HG03066 (cell line): ENCODE data around the gene PTPRQ.

Experiments used
- ATAC-seq: cut with Tn5 transposase; IDR thresholded peaks from one replicate; pipeline ENCODE4 v1.9.1; 2021; ENCODE audit warnings: low read depth; ENCODE audit not compliant: unreplicated experiment

PTPRQ gene, protein sequence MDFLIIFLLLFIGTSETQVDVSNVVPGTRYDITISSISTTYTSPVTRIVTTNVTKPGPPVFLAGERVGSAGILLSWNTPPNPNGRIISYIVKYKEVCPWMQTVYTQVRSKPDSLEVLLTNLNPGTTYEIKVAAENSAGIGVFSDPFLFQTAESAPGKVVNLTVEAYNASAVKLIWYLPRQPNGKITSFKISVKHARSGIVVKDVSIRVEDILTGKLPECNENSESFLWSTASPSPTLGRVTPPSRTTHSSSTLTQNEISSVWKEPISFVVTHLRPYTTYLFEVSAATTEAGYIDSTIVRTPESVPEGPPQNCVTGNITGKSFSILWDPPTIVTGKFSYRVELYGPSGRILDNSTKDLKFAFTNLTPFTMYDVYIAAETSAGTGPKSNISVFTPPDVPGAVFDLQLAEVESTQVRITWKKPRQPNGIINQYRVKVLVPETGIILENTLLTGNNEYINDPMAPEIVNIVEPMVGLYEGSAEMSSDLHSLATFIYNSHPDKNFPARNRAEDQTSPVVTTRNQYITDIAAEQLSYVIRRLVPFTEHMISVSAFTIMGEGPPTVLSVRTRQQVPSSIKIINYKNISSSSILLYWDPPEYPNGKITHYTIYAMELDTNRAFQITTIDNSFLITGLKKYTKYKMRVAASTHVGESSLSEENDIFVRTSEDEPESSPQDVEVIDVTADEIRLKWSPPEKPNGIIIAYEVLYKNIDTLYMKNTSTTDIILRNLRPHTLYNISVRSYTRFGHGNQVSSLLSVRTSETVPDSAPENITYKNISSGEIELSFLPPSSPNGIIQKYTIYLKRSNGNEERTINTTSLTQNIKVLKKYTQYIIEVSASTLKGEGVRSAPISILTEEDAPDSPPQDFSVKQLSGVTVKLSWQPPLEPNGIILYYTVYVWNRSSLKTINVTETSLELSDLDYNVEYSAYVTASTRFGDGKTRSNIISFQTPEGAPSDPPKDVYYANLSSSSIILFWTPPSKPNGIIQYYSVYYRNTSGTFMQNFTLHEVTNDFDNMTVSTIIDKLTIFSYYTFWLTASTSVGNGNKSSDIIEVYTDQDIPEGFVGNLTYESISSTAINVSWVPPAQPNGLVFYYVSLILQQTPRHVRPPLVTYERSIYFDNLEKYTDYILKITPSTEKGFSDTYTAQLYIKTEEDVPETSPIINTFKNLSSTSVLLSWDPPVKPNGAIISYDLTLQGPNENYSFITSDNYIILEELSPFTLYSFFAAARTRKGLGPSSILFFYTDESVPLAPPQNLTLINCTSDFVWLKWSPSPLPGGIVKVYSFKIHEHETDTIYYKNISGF (N-terminal part only)

DNA sequence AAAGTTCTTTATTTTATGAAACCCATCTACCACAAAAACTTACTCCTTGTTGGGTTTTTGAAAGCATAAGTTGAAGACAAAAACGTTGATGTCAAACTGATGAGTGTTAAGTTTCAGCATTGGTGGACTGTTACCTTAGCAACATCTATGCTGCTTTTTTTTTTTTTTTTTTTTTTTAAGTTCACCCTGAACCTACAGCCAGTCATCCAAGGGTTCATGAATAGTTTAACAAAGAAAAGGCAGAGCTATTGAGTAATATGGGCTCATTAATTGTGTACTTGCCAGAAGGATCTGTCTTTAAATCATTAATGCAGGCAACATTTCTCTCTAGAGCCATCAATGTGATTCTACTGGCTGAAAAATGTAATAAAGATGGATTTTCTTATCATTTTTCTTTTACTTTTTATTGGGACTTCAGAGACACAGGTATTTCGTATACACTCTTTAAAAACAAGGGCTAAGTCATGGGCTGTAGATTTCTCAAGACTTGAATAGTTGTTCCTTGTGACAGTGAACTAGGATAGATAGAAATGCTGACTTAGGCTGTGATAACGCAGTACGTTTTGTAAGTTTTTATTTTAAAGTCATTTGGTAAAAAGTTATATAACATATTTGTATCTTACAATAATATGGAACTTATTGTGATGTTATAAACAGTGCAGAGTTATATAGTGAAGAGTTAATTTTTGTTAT lies at the start of gene PTPRQ:
Gene PTPRQ (plus strand): TSS at position 262 of the 693 bp plus-strand sequence. CDS start 111 bp downstream, at position 373.
- no peak for ATAC-seq

DNA sequence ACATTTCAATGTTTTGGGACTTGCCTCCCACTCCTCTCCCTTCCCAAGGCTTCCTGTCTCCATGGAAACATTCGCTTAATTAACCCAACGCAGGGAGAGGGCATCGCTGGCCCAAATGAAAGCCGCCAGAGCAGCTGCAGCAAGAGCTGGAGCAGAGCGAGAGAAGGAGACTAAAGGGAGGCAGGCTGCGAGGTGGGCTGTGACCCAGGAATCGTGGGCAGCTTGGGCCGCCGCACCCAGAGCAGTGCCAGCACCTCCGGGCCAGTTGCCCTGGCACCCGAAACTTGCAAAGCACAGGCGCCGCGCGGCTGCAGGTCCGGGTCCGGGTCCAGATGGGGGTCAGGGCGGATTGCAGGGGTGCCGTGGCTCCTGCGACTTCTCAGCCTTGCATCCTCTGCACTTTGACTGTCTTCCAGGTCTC lies 43.5 kb upstream of the PTPRQ start:
- no peak for ATAC-seq

DNA sequence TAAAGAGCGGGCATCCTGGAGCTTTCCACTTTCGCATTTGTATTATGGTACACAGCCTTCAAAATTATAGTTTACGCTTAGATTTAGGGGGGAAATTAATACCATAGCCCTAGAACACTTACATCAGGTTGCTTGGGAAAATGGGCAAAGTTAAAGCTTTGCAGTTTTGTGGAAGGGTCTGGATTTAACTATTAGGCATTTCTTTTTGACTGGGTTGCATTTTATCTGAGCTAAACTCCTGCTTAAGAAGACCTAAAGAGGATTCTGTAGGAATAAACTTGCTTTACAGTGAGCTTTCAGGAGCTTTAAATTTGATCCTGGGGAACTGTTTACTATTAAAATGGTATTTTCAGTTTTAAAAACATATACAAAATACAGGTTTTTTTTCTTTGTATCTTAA lies 42.8 kb upstream of the PTPRQ start:
- ATAC-seq, result no peak

DNA sequence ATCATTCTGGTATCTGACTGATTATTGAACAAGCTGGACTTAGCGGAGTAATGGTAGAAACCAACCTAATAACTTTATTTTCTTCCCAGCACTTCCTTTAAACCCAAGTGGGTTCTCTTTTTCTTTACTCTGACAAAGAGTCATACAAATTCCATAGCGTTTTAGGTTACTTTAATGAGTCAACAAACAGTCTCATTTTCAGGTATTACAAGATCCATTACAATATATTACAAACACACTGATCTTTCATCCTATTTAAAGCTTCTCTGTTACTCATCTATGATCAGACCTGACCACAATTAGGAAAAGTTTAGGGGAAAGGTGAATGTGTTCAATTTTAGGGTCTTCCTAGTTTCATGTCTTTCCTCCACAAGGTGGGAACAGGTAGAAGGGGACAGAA lies 39.4 kb upstream of the PTPRQ start:
- ATAC-seq, result no peak

DNA sequence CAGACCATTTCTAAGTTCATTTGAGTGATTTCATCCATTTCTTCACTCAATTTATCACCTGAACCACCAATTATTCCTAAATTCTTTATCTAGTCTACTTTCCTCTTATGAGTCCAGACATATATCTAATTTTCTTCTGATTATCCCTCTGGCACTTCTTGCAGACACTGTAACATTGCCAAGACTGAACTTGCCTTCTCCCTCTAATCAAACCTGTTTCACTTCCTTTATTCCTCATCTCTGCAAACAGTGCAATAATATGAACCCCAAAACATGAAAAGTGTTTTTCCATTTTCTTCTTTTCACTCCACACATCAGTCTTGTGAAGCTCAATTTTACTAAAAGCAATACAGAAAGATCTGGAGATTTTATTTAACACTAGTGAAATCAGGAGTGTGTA lies 37.8 kb upstream of the PTPRQ start:
- no peak for ATAC-seq

DNA sequence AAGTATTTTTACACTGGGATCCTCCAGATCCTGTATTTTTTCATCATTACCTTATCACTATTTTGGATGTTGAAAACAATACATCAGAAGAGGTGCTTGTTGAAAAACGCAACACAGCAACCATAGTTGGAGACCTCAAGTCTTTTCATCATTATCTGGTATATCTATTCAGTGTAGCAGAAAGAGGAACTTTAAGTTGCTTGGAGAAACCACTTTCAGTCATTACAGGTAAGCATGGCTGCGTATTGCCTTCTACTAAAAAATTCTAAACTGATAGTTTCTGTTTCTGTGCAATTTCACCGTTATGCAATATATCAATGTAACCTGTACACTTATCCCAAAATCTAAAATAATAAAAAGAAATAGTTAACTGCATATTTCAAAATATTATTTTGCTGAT lies 32.2 kb upstream of the PTPRQ start:
- no peak for ATAC-seq

DNA sequence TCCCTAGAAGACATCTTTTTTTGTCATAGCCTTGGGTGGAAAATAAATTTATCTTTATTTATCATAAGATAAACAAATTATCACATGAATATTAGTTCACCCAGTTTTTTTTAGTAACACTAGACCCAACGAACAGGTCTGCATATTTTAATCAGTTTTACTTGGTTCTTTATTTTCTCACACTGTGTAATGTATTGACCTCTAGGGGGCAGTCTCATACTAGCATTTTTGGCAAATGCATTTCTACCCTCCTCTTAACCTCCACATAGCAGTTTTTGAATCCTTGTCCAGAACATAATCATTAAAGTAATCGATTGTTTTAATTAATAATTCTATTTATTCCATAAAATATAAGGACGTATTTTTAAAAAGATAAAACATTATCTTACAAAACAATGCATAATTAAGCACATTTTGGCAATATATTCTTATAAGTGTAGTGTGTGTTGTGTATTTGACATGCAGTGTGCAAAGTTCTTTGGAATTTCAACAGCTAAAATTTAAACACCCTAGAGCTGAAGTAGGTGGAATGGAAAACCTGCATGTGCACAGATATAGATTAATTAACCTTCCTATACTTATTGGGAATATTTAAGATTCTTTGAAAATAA lies 31.6 kb upstream of the PTPRQ start:
- ATAC-seq, result peak; percentile 77

DNA sequence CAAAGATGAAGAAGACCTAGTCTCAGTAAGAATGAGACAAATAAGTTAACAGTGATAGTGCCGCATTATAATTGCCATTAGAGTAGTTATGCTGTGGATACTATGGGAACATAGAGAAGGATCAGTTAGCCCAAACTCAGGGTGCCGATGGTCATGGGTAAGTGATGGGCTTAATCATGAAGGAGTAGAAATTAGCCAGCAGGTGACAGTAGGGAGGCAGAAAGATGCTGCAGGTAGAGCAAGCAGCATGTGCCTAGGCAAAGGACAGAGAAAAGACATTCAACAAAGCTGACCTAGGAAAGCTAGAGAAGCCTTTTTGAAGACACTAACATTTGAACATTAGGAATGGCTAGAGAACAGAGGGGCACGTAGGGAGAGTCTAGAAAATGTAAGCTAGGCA lies 30.6 kb upstream of the PTPRQ start:
- ATAC-seq, result no peak

DNA sequence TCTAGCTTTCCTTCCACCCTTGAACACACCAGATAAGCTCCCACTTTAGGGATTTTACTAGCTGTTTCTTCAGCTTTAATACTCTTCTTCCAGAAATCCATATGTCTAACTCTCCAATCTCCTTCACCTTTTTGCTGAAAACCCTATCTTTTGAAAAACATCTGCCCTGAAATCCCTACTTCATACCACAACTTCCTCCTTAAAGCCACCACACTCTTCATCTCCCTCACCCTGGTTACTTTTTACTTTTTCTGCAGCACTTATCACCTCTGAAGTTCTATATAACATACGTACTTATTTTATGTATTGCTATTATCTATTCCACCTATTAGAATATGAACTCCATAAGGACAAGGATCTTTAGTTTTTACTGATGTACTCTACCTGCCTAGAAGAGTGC lies 28.6 kb upstream of the PTPRQ start:
- ATAC-seq, result no peak

DNA sequence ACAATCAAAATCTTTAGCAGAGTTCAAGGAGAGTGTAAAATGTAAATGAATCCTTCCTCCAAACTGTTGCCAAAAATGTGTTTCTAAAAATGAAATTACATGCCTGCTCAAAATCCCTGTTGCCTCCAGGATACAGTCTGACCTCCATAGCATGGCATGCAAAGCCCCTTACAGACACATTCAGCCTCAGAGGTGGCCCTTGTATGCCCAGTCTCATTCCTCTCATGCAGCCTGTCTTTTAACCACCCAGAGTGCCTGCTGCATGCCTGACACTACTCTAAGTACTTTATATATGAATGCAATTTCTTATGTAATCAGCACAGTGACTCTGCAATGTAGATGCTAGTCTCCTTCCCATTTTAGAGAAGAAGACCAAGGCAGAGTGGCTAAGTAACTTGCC lies 24.4 kb upstream of the PTPRQ start:
- ATAC-seq, result no peak

DNA sequence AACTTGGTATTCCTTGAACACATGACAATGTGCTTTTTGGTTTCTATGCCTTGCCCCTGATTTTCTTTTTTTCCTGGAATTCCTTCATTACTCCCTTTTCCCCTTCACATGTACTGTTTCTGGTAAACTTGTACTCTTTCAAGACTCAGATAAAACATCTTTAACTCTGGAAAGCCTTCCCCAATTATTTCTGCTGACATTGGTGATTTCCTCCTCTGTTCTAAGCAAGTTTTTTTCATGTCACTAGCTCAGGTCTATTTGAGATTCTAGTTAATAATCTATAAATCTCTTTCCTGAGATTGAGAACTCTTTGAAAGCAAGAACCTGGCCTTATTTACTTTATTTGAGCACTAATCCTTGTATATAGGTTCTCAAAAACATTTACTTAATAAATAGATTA lies 24.0 kb upstream of the PTPRQ start:
- ATAC-seq, result no peak

DNA sequence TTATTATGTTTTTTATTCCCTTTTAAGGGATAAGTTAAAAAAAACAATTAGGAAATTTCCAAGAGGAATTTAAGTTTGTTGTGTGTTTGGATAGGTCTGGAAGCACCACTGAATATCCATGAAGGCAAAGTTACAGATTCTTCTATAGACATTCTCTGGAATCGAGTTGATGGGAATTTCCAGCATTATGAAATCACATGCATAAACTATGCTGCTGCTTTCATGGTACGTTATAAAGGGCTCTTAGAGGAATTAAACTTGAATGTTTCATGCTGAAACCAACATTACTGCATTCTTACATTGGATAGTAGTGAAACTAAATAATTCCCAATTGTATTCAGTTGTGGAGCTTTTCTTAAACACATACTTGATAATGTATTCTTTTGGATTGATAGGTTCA lies 21.5 kb upstream of the PTPRQ start:
- no peak for ATAC-seq

DNA sequence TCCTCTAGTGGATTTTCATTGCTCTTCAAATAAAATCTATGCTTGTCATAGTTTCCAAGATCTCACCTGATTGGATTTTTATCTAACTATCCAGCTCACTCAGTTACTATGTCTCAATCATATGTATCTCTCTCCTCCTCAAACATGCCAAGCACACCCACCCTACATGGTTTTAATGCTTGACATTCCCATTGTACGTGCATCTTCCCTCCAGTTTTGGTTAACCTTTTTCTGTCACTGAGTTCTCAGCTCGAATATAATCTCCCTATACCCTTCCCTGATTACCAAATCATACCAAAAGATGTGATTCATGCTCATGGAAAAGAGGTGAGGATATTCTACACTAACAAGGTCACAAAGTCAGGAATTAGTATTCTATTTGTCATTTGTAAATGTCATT lies 12.0 kb upstream of the PTPRQ start:
- ATAC-seq, result no peak

DNA sequence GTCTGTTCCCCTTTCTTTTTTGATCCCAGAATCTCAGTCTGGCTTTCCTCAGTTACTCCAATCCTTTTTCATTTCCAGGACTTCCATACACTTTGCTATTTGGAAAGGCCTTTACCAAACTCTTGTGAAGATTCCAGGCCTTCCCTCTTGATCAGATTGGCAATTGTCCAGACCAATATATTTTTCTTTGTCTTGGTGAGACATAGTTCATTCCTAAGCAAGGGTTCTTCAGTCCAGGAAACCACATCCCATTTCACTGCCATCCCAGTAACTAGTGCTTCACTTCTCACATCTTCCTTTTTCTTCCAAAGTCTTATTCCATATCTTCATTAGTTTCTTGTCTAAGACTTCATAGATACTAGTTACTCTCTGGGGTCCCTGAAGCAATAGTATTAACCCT lies 2.1 kb upstream of the PTPRQ start:
- no peak for ATAC-seq

DNA sequence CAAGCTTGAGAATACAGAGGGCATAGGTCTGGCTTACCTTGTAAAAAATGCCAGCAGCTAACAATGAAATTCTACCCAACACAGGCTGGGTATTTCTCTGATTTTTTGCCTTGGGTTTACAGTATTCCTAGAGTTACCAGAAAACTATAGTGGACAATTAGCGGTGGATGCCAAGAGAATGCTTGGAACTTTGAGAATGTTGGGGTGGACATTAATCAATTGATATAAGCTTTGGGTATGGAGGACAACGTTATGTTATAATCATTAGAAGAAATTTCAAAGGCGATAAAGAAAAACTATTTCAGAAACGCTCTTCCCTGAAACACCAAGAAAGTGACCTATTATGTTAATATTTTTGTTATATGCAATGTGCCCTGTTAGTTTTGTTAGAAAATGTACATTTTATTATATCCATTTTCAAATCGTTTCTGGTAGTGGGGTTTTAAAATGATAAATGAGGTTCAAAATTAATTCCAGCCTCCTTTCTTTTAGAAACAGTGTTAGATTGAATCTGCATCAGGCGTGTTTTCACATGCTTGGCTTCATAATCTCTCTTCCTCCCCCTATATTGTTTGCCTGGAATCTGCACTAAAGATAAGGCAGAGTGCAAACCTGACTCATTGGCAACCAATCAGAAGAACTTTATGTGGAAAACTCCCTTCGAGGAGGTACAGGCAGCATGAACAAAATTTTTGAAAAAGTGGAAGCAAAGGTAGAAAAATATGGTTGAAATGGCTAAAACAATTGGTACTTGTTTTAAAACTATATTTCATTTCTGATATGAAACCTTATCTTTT lies 1.4 kb upstream of the PTPRQ start:
- ATAC-seq, result no peak

DNA sequence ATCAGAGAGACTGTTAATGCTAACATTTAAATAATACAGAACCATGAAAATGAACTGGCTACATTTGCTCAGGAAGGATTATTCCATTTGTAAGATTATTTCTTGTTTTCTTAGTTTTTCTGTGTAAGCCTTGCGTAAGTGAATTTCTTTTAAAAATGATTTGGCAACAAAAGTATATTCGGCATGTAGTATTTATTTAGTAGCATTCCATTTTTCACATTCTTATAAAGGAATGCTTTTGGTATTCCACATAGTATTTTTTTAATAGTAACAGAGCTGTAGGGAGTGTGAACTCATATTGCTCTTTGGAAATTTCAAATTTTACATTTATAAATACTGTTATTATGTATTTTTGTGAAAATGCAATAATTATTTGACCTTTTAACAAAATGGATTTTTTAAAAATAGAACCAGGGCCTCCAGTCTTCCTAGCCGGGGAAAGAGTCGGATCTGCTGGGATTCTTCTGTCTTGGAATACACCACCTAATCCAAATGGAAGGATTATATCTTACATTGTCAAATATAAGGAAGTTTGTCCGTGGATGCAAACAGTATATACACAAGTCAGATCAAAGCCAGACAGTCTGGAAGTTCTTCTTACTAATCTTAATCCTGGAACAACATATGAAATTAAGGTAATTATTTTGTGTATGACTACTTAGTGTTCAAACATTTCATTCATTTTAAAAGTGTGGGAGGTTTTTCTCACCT lies 1.2 kb downstream of the PTPRQ start:
- ATAC-seq, result no peak

DNA sequence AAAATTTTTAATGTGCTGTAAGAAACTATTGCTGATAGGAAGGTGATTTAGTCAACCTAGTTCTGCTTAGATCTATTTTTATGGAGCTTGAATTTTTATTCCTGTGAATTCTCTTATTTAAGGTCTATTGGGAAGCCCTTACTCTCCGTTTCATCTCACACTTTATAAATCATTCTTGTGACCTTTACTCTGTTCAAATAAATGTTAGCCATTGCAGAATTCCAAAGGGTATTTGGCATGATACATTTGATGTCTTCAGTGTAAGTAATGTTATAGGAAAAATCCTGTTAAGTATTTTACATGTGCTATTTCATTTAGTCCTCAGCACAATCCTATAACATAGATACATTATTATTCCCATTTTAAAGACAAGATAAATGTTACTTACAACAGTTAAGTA lies 12.5 kb downstream of the PTPRQ start:
- ATAC-seq, result no peak

DNA sequence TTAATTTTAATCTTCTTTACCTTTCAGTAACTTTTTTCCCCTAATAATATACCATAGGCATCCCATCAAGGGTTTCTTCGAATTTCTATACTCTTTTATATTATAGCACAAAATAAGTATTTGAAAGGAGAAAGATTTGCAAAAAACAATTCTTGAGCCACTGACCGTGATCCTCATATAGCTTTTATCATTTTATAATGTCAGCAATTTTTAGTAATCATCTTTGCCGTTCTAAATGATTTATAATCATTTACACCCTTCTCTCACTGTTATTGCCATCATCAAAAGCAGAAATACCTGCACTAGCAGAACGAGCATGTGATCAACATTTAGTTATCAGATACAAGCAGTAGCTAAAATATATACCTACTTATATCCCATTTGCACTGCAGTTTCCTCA lies 16.9 kb downstream of the PTPRQ start:
- no peak for ATAC-seq
